B cell (primary cell): ENCODE results near the gene HOXA11. TPM values are rescaled to one million over a fixed set of nuclear protein-coding genes. Genes with fewer than 3 reads are reported as not detected.

Experiments
- ATAC-seq: fragments of 200-7000 bp; cut with Tn5 transposase; one replicate; pipeline ENCODE4 v1.10.0; 2021; ENCODE audit warnings: low read depth, mild to moderate bottlenecking, moderate number of reproducible peaks, moderate library complexity
- CTCF ChIA-PET: fragments of 350-600 bp; sonication (Branson Sonifier 250); formaldehyde crosslinking; loops from one replicate; lab custom pipeline; 2021; ENCODE audit warnings: antibody characterized with exemption, inconsistent platforms; lab: Charles Lee
- POLR2A ChIA-PET: fragments of 350-600 bp; sonication (Branson Sonifier 250); formaldehyde crosslinking; loops from one replicate; lab custom pipeline; 2021; ENCODE audit warnings: antibody characterized with exemption; lab: Charles Lee
- DNase-seq: peaks from one replicate; pipeline ENCODE4 v3.0.0; 2013
- H2AFZ ChIP-seq: 2 replicates; pipeline ENCODE4 v1.6.1; 2012; ENCODE audit warnings: mild to moderate bottlenecking, low read depth, low read length; ENCODE audit not compliant: insufficient read depth, poor library complexity, severe bottlenecking
- H3K27ac ChIP-seq, 2 donors: 1 replicate in 1 of 2; 2 replicates in 1 of 2; pipeline ENCODE4 v1.5.1; 2012 to 2013; ENCODE audit warnings: low read length in 2 of 2, mild to moderate bottlenecking in 2 of 2, moderate library complexity in 1 of 2
- H3K27me3 ChIP-seq, 4 experiments: fragments of 200-600 bp in 1 of 4; sonication (generic) in 1 of 4; replicated peaks in 1 of 4; 1 replicate in 2 of 4; 2 replicates in 2 of 4; pipeline versions ENCODE4 v1.6.1 to v1.7.0; 2013 to 2016; ENCODE audit warnings: low read length in 3 of 4, mild to moderate bottlenecking in 2 of 4, mixed read lengths in 1 of 4, moderate library complexity in 1 of 4; ENCODE audit not compliant: insufficient read depth in 4 of 4, control insufficient read depth in 3 of 4; ENCODE audit errors: control extremely low read depth in 1 of 4
- H3K36me3 ChIP-seq, 2 experiments: replicated peaks in 1 of 2; 1 replicate in 1 of 2; 2 replicates in 1 of 2; pipeline versions ENCODE4 v1.6.1 to v1.7.1; 2013; ENCODE audit warnings: low read length in 1 of 2; ENCODE audit not compliant: insufficient read depth in 2 of 2, control insufficient read depth in 1 of 2; ENCODE audit errors: control extremely low read depth in 1 of 2, extremely low read depth in 1 of 2
- H3K4me1 ChIP-seq, 2 donors: fragments of 200-600 bp in 1 of 2; sonication (generic) in 1 of 2; 1 replicate in 1 of 2; 2 replicates in 1 of 2; pipeline versions ENCODE4 v1.5.1 to v1.6.1; 2013 to 2017; ENCODE audit warnings: low read length in 2 of 2; ENCODE audit not compliant: control insufficient read depth in 2 of 2, insufficient read depth in 2 of 2
- H3K4me2 ChIP-seq: replicated peaks from 2 replicates; pipeline ENCODE3; 2012; ENCODE audit warnings: mild to moderate bottlenecking, low read depth, low read length; ENCODE audit not compliant: poor library complexity, severe bottlenecking
- H3K4me3 ChIP-seq, 5 experiments: fragments of 200-600 bp in 1 of 5; sonication (generic) in 1 of 5; 1 replicate in 3 of 5; 2 replicates in 2 of 5; pipeline versions ENCODE4 v1.5.1 to v1.7.0; 2011 to 2016; ENCODE audit warnings: low read length in 4 of 5, mild to moderate bottlenecking in 4 of 5, low read depth in 2 of 5, control low read depth in 1 of 5, moderate library complexity in 1 of 5; ENCODE audit not compliant: insufficient read depth in 1 of 5; ENCODE audit errors: control extremely low read depth in 1 of 5, extremely low read depth in 1 of 5
- H3K79me2 ChIP-seq: fragments of 200-600 bp; sonication (generic); one replicate; pipeline ENCODE4 v1.6.0; 2016; ENCODE audit warnings: low read length; ENCODE audit not compliant: control insufficient read depth, insufficient read depth
- H3K9ac ChIP-seq: fragments of 200-600 bp; sonication (generic); 2 replicates; pipeline ENCODE4 v1.6.1; 2017; ENCODE audit warnings: mild to moderate bottlenecking, low read length, moderate library complexity
- H3K9me3 ChIP-seq, 3 donors: one replicate each; pipeline versions ENCODE4 v1.6.1 to v1.7.1; 2013; ENCODE audit warnings: low read length in 2 of 3; ENCODE audit not compliant: control insufficient read depth in 2 of 3, insufficient read depth in 1 of 3; ENCODE audit errors: control extremely low read depth in 1 of 3
- H4K20me1 ChIP-seq: 2 replicates; pipeline ENCODE4 v1.6.0; 2012; ENCODE audit warnings: mild to moderate bottlenecking, low read length; ENCODE audit not compliant: insufficient read depth, control insufficient read depth, poor library complexity, severe bottlenecking
- H3K27ac Mint-ChIP-seq: one replicate; pipeline ENCODE4 v1.8.0; 2021; ENCODE audit warnings: mixed read lengths
- H3K27me3 Mint-ChIP-seq: one replicate; pipeline ENCODE4 v1.8.0; 2021; ENCODE audit warnings: mixed read lengths
- H3K4me1 Mint-ChIP-seq: one replicate; pipeline ENCODE4 v1.8.0; 2021; ENCODE audit warnings: mixed read lengths
- H3K4me3 Mint-ChIP-seq: one replicate; pipeline ENCODE4 v1.8.0; 2021; ENCODE audit warnings: mixed read lengths
- H3K9me3 Mint-ChIP-seq: one replicate; pipeline ENCODE4 v1.8.0; 2022; ENCODE audit warnings: mixed read lengths; ENCODE audit not compliant: insufficient read depth
- CTCF ChIP-seq: fragments of 200-600 bp; IDR thresholded peaks from one replicate; pipeline ENCODE4 v1.8.0; 2022; ENCODE audit warnings: antibody characterized with exemption, mild to moderate bottlenecking
- EZH2 ChIP-seq: IDR thresholded peaks from 2 replicates; pipeline ENCODE4 v1.6.1; 2012; ENCODE audit warnings: borderline replicate concordance, low read depth, mild to moderate bottlenecking, moderate library complexity, low read length; ENCODE audit not compliant: insufficient read depth, poor library complexity, severe bottlenecking
- WGBS: methylation state at CpG from one replicate; pipeline ENCODE4 v1.1.5; 2013; ENCODE audit warnings: missing lambda C conversion rate; ENCODE audit not compliant: insufficient coverage; 5-methylcytosine and 5-hydroxymethylcytosine counted together
- intact Hi-C: fragments of 100-400 bp; cut with micrococcal nuclease; formaldehyde crosslinking; loops from one replicate; pipeline ENCODE4 v1.10.0; 2022
- polyA plus RNA-seq: library from polyadenylated mRNA; depleted of rRNA; stranded (reverse); fragments of >200 nt; gene quantifications from 2 replicates; pipeline ENCODE4 v1.2.3, GENCODE V29; 2012
- total RNA-seq, 2 donors: library from RNA; stranded (reverse); fragments of 120-200 nt in 1 of 2; gene quantifications; 1 replicate in 1 of 2; 2 replicates in 1 of 2; pipeline versions ENCODE4 v1.2.3 to v1.2.4, GENCODE V29; 2013 to 2022

HOXA11 gene
- total and polyA plus RNA-seq, 2 donors (not counting 1 experiment from before 2014, with no cell fraction given) = not detected

DNA sequence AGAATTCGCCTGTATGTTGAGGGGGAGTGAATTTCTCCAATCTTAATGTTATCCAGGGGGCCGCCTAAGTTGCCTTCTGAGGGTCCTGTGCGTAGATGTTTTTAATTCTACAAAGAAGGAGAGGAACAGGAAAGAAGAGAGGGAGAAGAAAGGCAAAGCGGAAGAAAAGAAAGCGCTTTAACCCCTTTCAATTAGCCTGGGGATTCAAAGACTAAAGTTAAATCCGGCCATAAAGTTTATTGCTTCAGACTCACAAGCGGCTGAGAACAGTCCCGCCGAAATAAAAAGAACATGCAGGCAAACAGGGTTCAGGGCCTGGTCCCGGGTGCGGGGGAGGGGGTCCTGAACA, 46.1 kb downstream of the HOXA11 start:
- intact Hi-C loops = no loop called here
- 99% methylated on average over 8 of the region's 11 CpGs for WGBS
- no peak overlapping the region for H3K27ac ChIP-seq
- POLR2A ChIA-PET = no interaction called here
- H4K20me1 ChIP-seq = no peaks in the 10 kb centered on the region
- ATAC-seq (no peak), DNase-seq (no peak)
- H3K27me3 Mint-ChIP-seq = peaks cover 61% of the 10 kb centered on the region
- H3K36me3 ChIP-seq = no peaks in the 10 kb centered on the region
- H3K4me1 ChIP-seq = no peaks in the 10 kb centered on the region
- H3K4me3 ChIP-seq = no peak overlapping the region
- TF ChIP-seq EZH2 (no peak), CTCF (no peak)
- H3K4me1 Mint-ChIP-seq = peaks cover 4% of the 10 kb centered on the region
- no peak overlapping the region for H3K4me3 Mint-ChIP-seq
- H2AFZ ChIP-seq = no peak overlapping the region
- H3K9ac ChIP-seq = no peak overlapping the region
- H3K27me3 ChIP-seq = peaks cover 0 to 37% (median 23%) of the 10 kb centered on the region in 4 experiments
- H3K4me2 ChIP-seq = no peak overlapping the region
- H3K27ac Mint-ChIP-seq = no peak overlapping the region
- H3K9me3 ChIP-seq = peaks cover 0 to 15% (median 0%) of the 10 kb centered on the region in 3 donors
- no peaks in the 10 kb centered on the region for H3K79me2 ChIP-seq
- CTCF ChIA-PET = no interaction called here
- no peaks in the 10 kb centered on the region for H3K9me3 Mint-ChIP-seq

DNA sequence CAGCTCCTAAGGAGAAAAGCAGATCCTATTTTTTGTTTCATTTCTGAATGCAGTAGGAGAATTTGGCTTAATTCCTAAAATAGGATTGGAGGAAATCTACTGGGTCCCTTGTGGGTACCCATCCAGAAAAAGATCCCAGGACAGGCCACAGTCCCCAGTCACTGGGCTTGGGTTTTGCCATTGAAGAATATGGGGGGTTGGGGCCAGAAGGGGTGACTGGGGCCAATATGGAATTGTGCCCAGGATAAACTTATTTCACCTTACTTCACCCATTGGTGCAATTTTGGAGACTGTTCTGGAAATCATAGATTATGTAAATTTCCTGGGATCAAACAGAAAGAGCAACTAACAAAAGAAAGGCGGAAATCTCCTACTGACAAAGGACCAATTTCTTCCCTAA, 46.6 kb downstream of the HOXA11 start:
- Histone ChIP-seq H3K4me1 (no peaks in the 10 kb centered on the region), H3K4me3 (no peak overlapping the region), H3K27ac (no peak overlapping the region), H4K20me1 (no peaks in the 10 kb centered on the region), H3K79me2 (no peaks in the 10 kb centered on the region), H3K9ac (no peak overlapping the region), H3K27me3 (peaks cover 0 to 35% (median 23%) of the 10 kb centered on the region in 4 experiments), H3K36me3 (no peaks in the 10 kb centered on the region), H3K4me2 (no peak overlapping the region), H3K9me3 (peaks cover 0 to 12% (median 0%) of the 10 kb centered on the region in 3 donors), H2AFZ (no peak overlapping the region)
- no peaks in the 10 kb centered on the region for H3K9me3 Mint-ChIP-seq
- WGBS = no CpG with 5 or more reads among the region's 1 CpG
- no peak for DNase-seq
- intact Hi-C loops = no loop called here
- no peak for ATAC-seq
- H3K27me3 Mint-ChIP-seq = peaks cover 61% of the 10 kb centered on the region
- H3K4me1 Mint-ChIP-seq = peaks cover 4% of the 10 kb centered on the region
- CTCF ChIA-PET = interaction anchor here (0.8 kb wide), 1 partner anchor 52 kb away, joined by 4 read pairs; no protein-coding TSS in a partner anchor
- POLR2A ChIA-PET = no interaction called here
- no peak overlapping the region for H3K27ac Mint-ChIP-seq
- no peak overlapping the region for H3K4me3 Mint-ChIP-seq
- no peak for TF ChIP-seq CTCF
- no peak for TF ChIP-seq EZH2
